K562 (cell line): ENCODE data around the gene SETDB1. TPM values are rescaled to one million over a fixed set of nuclear protein-coding genes. Genes with fewer than 3 reads are reported as not detected.
A peak's percentile ranks its signal among the peaks of the same experiment; 100 is the strongest.
"Not testable (repeated sequence)": the region's sequence is repeated elsewhere in the genome, so short reads cannot be mapped to it uniquely, and the experiment has no call there.

Experiments used
- ATAC-seq: fragments of 200-7000 bp; cut with Tn5 transposase; 3 replicates; pipeline ENCODE4 v1.9.1; 2020; ENCODE audit warnings: moderate library complexity
- BruUV-seq: library from RNA; stranded (reverse); fragments of 400-500 nt; replicated peaks from 2 replicates; lab custom pipeline; 2021; lab: Mats Ljungman, UMichigan
- CTCF ChIA-PET: fragments of 300-600 bp; formaldehyde crosslinking; extraction: SDS; loops from one replicate; lab custom pipeline; 2021; ENCODE audit warnings: low intra/inter-chr PET ratio; lab: Yijun Ruan, JAX
- POLR2A ChIA-PET: fragments of 300-600, 350-650 bp; sonication (Branson Sonifier 250); formaldehyde crosslinking; extraction: SDS; loops from one replicate; lab custom pipeline; 2021; ENCODE audit warnings: antibody characterized with exemption, inconsistent platforms; lab: Yijun Ruan, JAX
- DNase-seq, 4 experiments: peaks; one replicate each; pipeline versions ENCODE4 v3.0.0 to v3.0.0-alpha.2; 2011 to 2018; ENCODE audit warnings: low spot score in 3 of 4, mixed read lengths in 3 of 4; ENCODE audit errors: extremely low read depth in 1 of 4
- FAIRE-seq: peaks from 2 replicates; lab custom pipeline; 2011; peaks lifted over from hg19 to GRCh38; lab: Jason Lieb, UNC
- H2AFZ ChIP-seq: 2 replicates; pipeline ENCODE4 v1.6.0; 2011; ENCODE audit warnings: low read depth, low read length, control low read depth, inconsistent platforms
- H3K27ac ChIP-seq: fragments of 200-600 bp; 3 replicates; pipeline ENCODE4 v1.8.0; 2011; ENCODE audit warnings: low read depth, mild to moderate bottlenecking, control low read depth, inconsistent platforms, low read length, moderate library complexity, mixed read lengths; ENCODE audit errors: extremely low read depth
- H3K27me3 ChIP-seq, 2 experiments: fragments of 300-600 bp in 1 of 2; 2 replicates in 1 of 2; 3 replicates in 1 of 2; pipeline versions ENCODE4 v1.6.0 to v1.8.0; 2011; ENCODE audit warnings: inconsistent platforms in 2 of 2, low read length in 2 of 2, mild to moderate bottlenecking in 1 of 2, mixed read lengths in 1 of 2, moderate library complexity in 1 of 2; ENCODE audit not compliant: control insufficient read depth in 2 of 2, insufficient read depth in 2 of 2
- H3K36me3 ChIP-seq: fragments of 300-600 bp; 3 replicates; pipeline ENCODE4 v1.8.0; 2011; ENCODE audit warnings: mild to moderate bottlenecking, low read length, inconsistent platforms; ENCODE audit not compliant: control insufficient read depth, insufficient read depth
- H3K4me1 ChIP-seq, 2 experiments: fragments of 200-600 bp in 1 of 2; replicated peaks in 1 of 2; 2 replicates in 1 of 2; 3 replicates in 1 of 2; pipeline versions ENCODE4 v1.5.1 to v1.8.0; 2011; ENCODE audit warnings: inconsistent platforms in 2 of 2, low read length in 2 of 2, mild to moderate bottlenecking in 1 of 2, mixed read lengths in 1 of 2, moderate library complexity in 1 of 2; ENCODE audit not compliant: control insufficient read depth in 2 of 2, insufficient read depth in 2 of 2
- H3K4me2 ChIP-seq: 2 replicates; pipeline ENCODE4 v1.6.1; 2011; ENCODE audit warnings: low read length, control low read depth, inconsistent platforms, mixed read lengths; ENCODE audit not compliant: insufficient read depth
- H3K4me3 ChIP-seq: fragments of 200-600 bp; sonication (generic), shearing (Covaris generic); 2 replicates; pipeline ENCODE4 v1.5.1; 2016; ENCODE audit warnings: control low read depth, inconsistent platforms
- H3K79me2 ChIP-seq: fragments of 200-600 bp; 3 replicates; pipeline ENCODE4 v1.8.0; 2011; ENCODE audit warnings: low read length, inconsistent platforms; ENCODE audit not compliant: control insufficient read depth, insufficient read depth
- H3K9ac ChIP-seq, 2 experiments: 2 replicates each; pipeline versions ENCODE4 v1.6.0 to v1.6.1; 2011; ENCODE audit warnings: low read depth in 2 of 2, low read length in 2 of 2, control low read depth in 1 of 2, inconsistent platforms in 1 of 2, mild to moderate bottlenecking in 1 of 2, mixed read lengths in 1 of 2; ENCODE audit not compliant: insufficient read depth in 1 of 2
- H3K9me1 ChIP-seq: one replicate; pipeline ENCODE4 v1.6.0; 2011; ENCODE audit warnings: inconsistent platforms, mild to moderate bottlenecking, low read length, moderate library complexity; ENCODE audit not compliant: control insufficient read depth, insufficient read depth
- H3K9me3 ChIP-seq: replicated peaks from 2 replicates; pipeline ENCODE4 v1.5.1; 2011; ENCODE audit warnings: low read depth, low read length, inconsistent platforms; ENCODE audit not compliant: control insufficient read depth, insufficient read depth
- H4K20me1 ChIP-seq: replicated peaks from 2 replicates; pipeline ENCODE4 v1.6.1; 2011; ENCODE audit warnings: low read length, inconsistent platforms, mixed read lengths; ENCODE audit not compliant: control insufficient read depth, insufficient read depth
- BCOR ChIP-seq: fragments of 450-650 bp; IDR thresholded peaks from 2 replicates; pipeline ENCODE4 v1.6.1; 2016
- FOXJ3 ChIP-seq: sonication (generic); formaldehyde crosslinking; IDR thresholded peaks from 2 replicates; pipeline ENCODE4 v1.4.0; 2020; ENCODE audit warnings: mild to moderate bottlenecking, missing genetic modification reagents
- FOXK1 ChIP-seq: sonication (generic); formaldehyde crosslinking; IDR thresholded peaks from 2 replicates; pipeline ENCODE4 v1.8.0; 2022; ENCODE audit warnings: missing genetic modification reagents, mild to moderate bottlenecking, borderline replicate concordance
- GATA2 ChIP-seq: sonication (generic); formaldehyde crosslinking; IDR thresholded peaks from 2 replicates; pipeline ENCODE4 v1.4.0; 2020; ENCODE audit warnings: mild to moderate bottlenecking, missing genetic modification reagents
- MAFF ChIP-seq: IDR thresholded peaks from 2 replicates; pipeline ENCODE4 v1.6.1; 2012; ENCODE audit warnings: low read length, improper control_type of control experiment
- ZNF146 ChIP-seq: IDR thresholded peaks from one replicate; pipeline ENCODE4 v1.6.1; 2018; ENCODE audit warnings: missing compliant biosample characterization; ENCODE audit not compliant: unreplicated experiment
- ZNF561 ChIP-seq: fragments of 450-650 bp; formaldehyde crosslinking; conservative IDR thresholded peaks from 2 replicates; pipeline ENCODE4 v1.4.0; 2020; ENCODE audit warnings: mild to moderate bottlenecking, moderate library complexity
- WGBS: fragments of 100-300 bp; shearing (Covaris generic); methylation state at CpG from one replicate; pipeline ENCODE4 v1.1.6; 2016; ENCODE audit warnings: low coverage, mixed read lengths; ENCODE audit not compliant: insufficient coverage; ENCODE audit errors: missing lambda C conversion rate; 5-methylcytosine and 5-hydroxymethylcytosine counted together
- in situ Hi-C: fragments of 300-500 bp; cut with MboI; formaldehyde crosslinking; loops from 4 replicates; pipeline ENCODE4 v1.15.0; 2018; ENCODE audit warnings: inconsistent platforms, mixed read lengths
- intact Hi-C: fragments of 100-400 bp; cut with micrococcal nuclease; formaldehyde crosslinking; loops from 2 replicates; pipeline ENCODE4 v1.14.2; 2022
- polyA plus RNA-seq, 8 experiments: library from polyadenylated mRNA; depleted of rRNA in 4 of 8; stranded (reverse) in 5 of 8; unstranded in 3 of 8; fragments of >200 nt; fragmentation: Nextera tagmentation in 2 of 8; fragmentation: Illumina TruSeq in 1 of 8; extraction: Ambion mirVana in 2 of 8; extraction: Trizol in 1 of 8; gene quantifications; 2 replicates each; pipeline versions ENCODE4 v1.2.1 to v1.2.3, GENCODE V29; 2011 to 2014; ENCODE audit warnings: inconsistent platforms in 1 of 8, missing spikeins in 1 of 8
- total RNA-seq, 7 experiments: library from RNA; depleted of rRNA in 6 of 7; stranded (reverse); fragments of >200 nt in 6 of 7; fragmentation: Illumina TruSeq in 2 of 7; extraction: Trizol in 2 of 7; gene quantifications; 2 replicates each; pipeline versions ENCODE4 v1.2.1 to v1.2.3, GENCODE V29; 2011 to 2021; ENCODE audit warnings: low replicate concordance in 1 of 7

SETDB1 gene
- total and polyA plus RNA-seq, 9 of the 15 experiments (the other 6 are each of a cell fraction or from before 2014, with no cell fraction given), result 21.5 to 64.4 (median 42.0) TPM

GRCh38 chr1:150928286-150928685 is 2.1 kb downstream of the SETDB1 start (continued):
- TF ChIP-seq ZNF561 (CRISPR knock-in tag) (no peak), GATA2 (CRISPR knock-in tag) (no peak), FOXJ3 (no peak), FOXK1 (CRISPR knock-in tag) (no peak), MAFF (no peak)

- CTCF ChIA-PET, H3K9me3 ChIP-seq, FAIRE-seq, H3K27ac ChIP-seq, in situ Hi-C loops, H3K4me2 ChIP-seq, H3K9me1 ChIP-seq, H3K4me3 ChIP-seq, H4K20me1 ChIP-seq, DNase-seq, ATAC-seq, H3K4me1 ChIP-seq, H3K27me3 ChIP-seq, POLR2A ChIA-PET, BruUV-seq, H2AFZ ChIP-seq, H3K9ac ChIP-seq: not testable (repeated sequence)
- Histone ChIP-seq H3K36me3 (peaks cover 48% of the 10 kb centered on the region), H3K79me2 (peaks cover 16% of the 10 kb centered on the region)
- intact Hi-C loops, result loop anchor here (10.0 kb wide), 2 partner anchors 94 to 304 kb away; partner anchors contain the start of gene ENSA
- WGBS, result 93% methylated on average over 4 of the region's 6 CpGs
- TF ChIP-seq ZNF146, result peak; percentile 70
- peak; percentile 81 for TF ChIP-seq BCOR
These were observed 2.6 kb downstream of the SETDB1 start for GRCh38 chr1:150928775-150929174.
